ENCODE results near the gene C2orf81. TPM values are rescaled to one million over a fixed set of nuclear protein-coding genes. Genes with fewer than 3 reads are reported as not detected.

C2orf81 gene
- total and polyA plus RNA-seq, 10 of the 15 experiments (the other 5 are each of a cell fraction or from before 2014, with no cell fraction given): 0.10 to 9.8 (median 2.7) TPM

- TF ChIP-seq SIX5 (IDR thresholded peaks at IDR 0.05; ENCODE audit: low read depth, low read length, severe bottlenecking): no peak
- TF ChIP-seq SP1 (IDR thresholded peaks at IDR 0.05; ENCODE audit: low read depth, low read length): no peak
- TF ChIP-seq SREBF2 (IDR thresholded peaks at IDR 0.05; ENCODE audit: low read length): no peak
- no peak for TF ChIP-seq BHLHE40 (IDR thresholded peaks at IDR 0.05; ENCODE audit: borderline replicate concordance in 1 of 2, low read depth in 2 of 2, low read length in 1 of 2)
- Histone ChIP-seq H3K36me3 (ENCODE audit: control insufficient read depth in 2 of 2, insufficient read depth in 2 of 2, low read length in 1 of 2) (peaks cover 0 to 8% of the 10 kb centered on the region in 2 experiments; a peak in 1 of 4 replicates), H3K27me3 (replicated peaks in 1 of 2; ENCODE audit: control insufficient read depth in 2 of 2, insufficient read depth in 2 of 2, low read length in 1 of 2) (no peaks in the 10 kb centered on the region), H3K4me3 (no peak overlapping the region), H3K9ac (ENCODE audit: control insufficient read depth, insufficient read depth, low read length) (no peak overlapping the region), H3K4me2 (ENCODE audit: control insufficient read depth, insufficient read depth) (no peak overlapping the region), H3K79me2 (ENCODE audit: control insufficient read depth, insufficient read depth, low read length) (no peaks in the 10 kb centered on the region), H3K4me1 (ENCODE audit: control insufficient read depth, insufficient read depth, low read length) (no peaks in the 10 kb centered on the region), H2AFZ (ENCODE audit: control insufficient read depth, low read depth, low read length) (no peak overlapping the region), H4K20me1 (ENCODE audit: control insufficient read depth, insufficient read depth) (no peaks in the 10 kb centered on the region), H3K9me3 (replicated peaks; ENCODE audit: control insufficient read depth, insufficient read depth, low read length) (no peaks in the 10 kb centered on the region), H3K27ac (ENCODE audit: control insufficient read depth, insufficient read depth) (no peak overlapping the region)
- RAD21 ChIA-PET (ENCODE audit: unreplicated experiment): no interaction called here
- intact Hi-C loops (cut with micrococcal nuclease; ENCODE audit: unreplicated experiment): no loop called here
- ATAC-seq: no peak; the same call in 2 of the 3 replicates
- no peak for DNase-seq (ENCODE audit: low read depth, low spot score)
- 62% methylated on average over 14 of the region's 18 CpGs for WGBS (ENCODE audit: insufficient coverage, insufficient replicate concordance, low lambda C conversion rate, missing lambda C conversion rate)
- CTCF ChIA-PET: interaction anchor here (0.7 kb wide), 1 partner anchor 23 kb away, joined by 3 read pairs; no protein-coding TSS in a partner anchor
- BruUV-seq (replicated peaks): no TSS peak
- POLR2A ChIA-PET: interaction anchor here (1.1 kb wide), 1 partner anchor 10 kb away, joined by 3 read pairs; no protein-coding TSS in a partner anchor
- in situ Hi-C loops (cut with MboI): no loop called here
- SMC1A ChIA-PET (ENCODE audit: uncharacterized antibody, unreplicated experiment): interaction anchor here (1.5 kb wide), 1 partner anchor 95 kb away, joined by 3 read pairs; no protein-coding TSS in a partner anchor
- FAIRE-seq: no peak
Observed at GRCh38 chr2:74429487-74430451, 8.3 kb upstream of the C2orf81 start.

GRCh38 chr2:74428675-74429074, 7.3 kb upstream of the C2orf81 start:
- Histone ChIP-seq H3K79me2 (ENCODE audit: control insufficient read depth, insufficient read depth, low read length) (no peaks in the 10 kb centered on the region), H3K9me3 (replicated peaks; ENCODE audit: control insufficient read depth, insufficient read depth, low read length) (no peaks in the 10 kb centered on the region), H3K27ac (ENCODE audit: control insufficient read depth, insufficient read depth) (no peak overlapping the region), H2AFZ (ENCODE audit: control insufficient read depth, low read depth, low read length) (no peak overlapping the region), H3K4me1 (ENCODE audit: control insufficient read depth, insufficient read depth, low read length) (no peaks in the 10 kb centered on the region), H3K4me3 (no peak overlapping the region), H4K20me1 (ENCODE audit: control insufficient read depth, insufficient read depth) (no peaks in the 10 kb centered on the region), H3K27me3 (replicated peaks in 1 of 2; ENCODE audit: control insufficient read depth in 2 of 2, insufficient read depth in 2 of 2, low read length in 1 of 2) (no peaks in the 10 kb centered on the region), H3K9ac (ENCODE audit: control insufficient read depth, insufficient read depth, low read length) (no peak overlapping the region), H3K4me2 (ENCODE audit: control insufficient read depth, insufficient read depth) (no peak overlapping the region), H3K36me3 (ENCODE audit: control insufficient read depth in 2 of 2, insufficient read depth in 2 of 2, low read length in 1 of 2) (peaks cover 0 to 8% of the 10 kb centered on the region in 2 experiments; a peak in 1 of 4 replicates)
- SMC1A ChIA-PET (ENCODE audit: uncharacterized antibody, unreplicated experiment): no interaction called here
- in situ Hi-C loops (cut with MboI) (no loop called here), intact Hi-C loops (cut with micrococcal nuclease; ENCODE audit: unreplicated experiment) (no loop called here)
- DNase-seq (ENCODE audit: low read depth, low spot score): no peak
- ATAC-seq: no peak
- no TSS peak for BruUV-seq (replicated peaks)
- RAD21 ChIA-PET (ENCODE audit: unreplicated experiment): no interaction called here
- 88% methylated on average over 5 of the region's 5 CpGs for WGBS (ENCODE audit: insufficient coverage, insufficient replicate concordance, low lambda C conversion rate, missing lambda C conversion rate)
- POLR2A ChIA-PET: interaction anchor here (0.6 to 1.1 kb wide), 2 partner anchors 11 to 298 kb away, joined by 3 to 4 read pairs; no protein-coding TSS in a partner anchor
- CTCF ChIA-PET: no interaction called here
- no peak for FAIRE-seq
- TF ChIP-seq POLR2A (IDR thresholded peaks at IDR 0.05; ENCODE audit: low read depth, low read length) (no peak), MYC (IDR thresholded peaks at IDR 0.05; ENCODE audit: insufficient read depth, insufficient read length, insufficient replicate concordance, low read length, severe bottlenecking) (no peak), RELA (IDR thresholded peaks at IDR 0.05; ENCODE audit: borderline replicate concordance, partially characterized antibody) (no peak), PML (IDR thresholded peaks at IDR 0.05; ENCODE audit: low read length) (no peak), EP300 (IDR thresholded peaks at IDR 0.05; ENCODE audit: borderline replicate concordance in 1 of 2, control insufficient read depth in 1 of 2, low read depth in 2 of 2, low read length in 2 of 2) (no peak), SMAD1 (IDR thresholded peaks at IDR 0.05; ENCODE audit: low read depth, partially characterized antibody) (no peak), PAX5 (IDR thresholded peaks at IDR 0.05; ENCODE audit: borderline replicate concordance, low read depth, low read length) (no peak), ATF3 (IDR thresholded peaks at IDR 0.05; ENCODE audit: borderline replicate concordance, extremely low read depth, low read depth, low read length) (no peak), NR2F1 (conservative IDR thresholded peaks at IDR 0.05) (no peak), RCOR1 (conservative IDR thresholded peaks at IDR 0.05; ENCODE audit: low read depth, low read length) (no peak), HDGF (IDR thresholded peaks at IDR 0.05) (no peak), ETV6 (conservative IDR thresholded peaks at IDR 0.05 in 1 of 2, IDR thresholded peaks at IDR 0.05 in 1 of 2; ENCODE audit: borderline replicate concordance in 1 of 2, low read depth in 1 of 2) (no peak), CHD2 (IDR thresholded peaks at IDR 0.05; ENCODE audit: borderline replicate concordance, low read depth, low read length) (no peak)
